NCI-H1417 treated with DMSO at 0.1 percent for 48 hours (cell line): ENCODE data around the gene NHLRC4.

Source experiments
- DNase-seq: peaks from one replicate; lab custom pipeline; 2025; lab: John Stamatoyannopoulos, UW

NHLRC4 gene

GRCh38 chr16:565419-566330 is 1.1 kb upstream of the NHLRC4 start:
- no peak for DNase-seq

- DNase-seq, result no peak
These were observed 810 bp downstream of the NHLRC4 start for GRCh38 chr16:567373-568256.

- DNase-seq, result no peak
These were observed 1.8 kb downstream of the NHLRC4 start for GRCh38 chr16:568401-569258.

- DNase-seq, result no peak
These were observed 2.8 kb downstream of the NHLRC4 start, which contains the start of gene PIGQ for GRCh38 chr16:569445-570254. Gene PIGQ, plus strand, starts transcription at chr16:569968. Its CDS starts 4,107 bp downstream, at chr16:574075.

GRCh38 chr16:572865-573650 is 6.3 kb downstream of the NHLRC4 start:
- DNase-seq, result no peak

- no peak for DNase-seq
These were observed 7.4 kb downstream of the NHLRC4 start for GRCh38 chr16:574021-574760.

- no peak for DNase-seq
These were observed 8.8 kb downstream of the NHLRC4 start for GRCh38 chr16:575354-576196.

GRCh38 chr16:576197-576822 is 9.5 kb downstream of the NHLRC4 start:
- no peak for DNase-seq

- no peak for DNase-seq
These were observed 10.0 kb downstream of the NHLRC4 start for GRCh38 chr16:576823-577201.

- no peak for DNase-seq
These were observed 11.0 kb downstream of the NHLRC4 start for GRCh38 chr16:577796-578195.

GRCh38 chr16:578232-578869 is 11.5 kb downstream of the NHLRC4 start:
- no peak for DNase-seq

GRCh38 chr16:578870-579405 is 12.1 kb downstream of the NHLRC4 start:
- DNase-seq, result no peak

GRCh38 chr16:580141-580945 is 13.5 kb downstream of the NHLRC4 start:
- no peak for DNase-seq

- no peak for DNase-seq
These were observed 14.2 kb downstream of the NHLRC4 start for GRCh38 chr16:580946-581498.

GRCh38 chr16:582218-582613 is 15.4 kb downstream of the NHLRC4 start:
- DNase-seq, result no peak
